SK-N-SH (cell line): ENCODE data around the gene FANCL. TPM values are rescaled to one million over a fixed set of nuclear protein-coding genes. Genes with fewer than 3 reads are reported as not detected.

ENCODE experiments used
- CTCF ChIA-PET: fragments of 300-600, 350-600 bp; formaldehyde crosslinking; extraction: SDS; loops from one replicate; lab custom pipeline; 2021; lab: Yijun Ruan, JAX
- POLR2A ChIA-PET: fragments of 350-600 bp; sonication (Branson Sonifier 250); formaldehyde crosslinking; extraction: SDS; loops from one replicate; lab custom pipeline; 2020; ENCODE audit warnings: antibody characterized with exemption, inconsistent platforms; lab: Yijun Ruan, JAX
- DNase-seq: peaks from one replicate; pipeline ENCODE4 v3.0.0; 2012
- H2AFZ ChIP-seq: fragments of 200-600 bp; sonication (generic); 2 replicates; pipeline ENCODE4 v1.8.1; 2016; ENCODE audit warnings: antibody characterized with exemption, mild to moderate bottlenecking, low read depth
- H3F3A ChIP-seq: fragments of 200-600 bp; sonication (generic); replicated peaks from 2 replicates; pipeline ENCODE3; 2016; ENCODE audit warnings: antibody characterized with exemption, mild to moderate bottlenecking; ENCODE audit not compliant: insufficient read depth
- H3K27ac ChIP-seq, 2 experiments: fragments of 200-500 bp in 1 of 2; fragments of 200-600 bp in 1 of 2; sonication (Bioruptor generic) in 1 of 2; sonication (generic), shearing (Covaris generic) in 1 of 2; 2 replicates each; pipeline versions ENCODE4 v1.5.1 to v1.6.1; 2014 to 2016; ENCODE audit warnings: low read depth in 2 of 2, inconsistent platforms in 1 of 2, low read length in 1 of 2, mild to moderate bottlenecking in 1 of 2, mixed read lengths in 1 of 2
- H3K27me3 ChIP-seq: fragments of 200-600 bp; sonication (generic), shearing (Covaris generic); 2 replicates; pipeline ENCODE4 v1.6.1; 2016; ENCODE audit warnings: mixed run types; ENCODE audit not compliant: insufficient read depth
- H3K36me3 ChIP-seq, 2 experiments: fragments of 200-500 bp in 1 of 2; fragments of 200-600 bp in 1 of 2; sonication (Bioruptor generic) in 1 of 2; sonication (generic) in 1 of 2; replicated peaks in 1 of 2; 2 replicates each; pipeline versions ENCODE3 to v1.5.1; 2014 to 2016; ENCODE audit warnings: low read length in 1 of 2, mild to moderate bottlenecking in 1 of 2; ENCODE audit not compliant: insufficient read depth in 2 of 2, control insufficient read depth in 1 of 2
- H3K4me1 ChIP-seq, 2 experiments: fragments of 200-500 bp in 1 of 2; fragments of 200-600 bp in 1 of 2; sonication (Bioruptor generic) in 1 of 2; sonication (generic), shearing (Covaris generic) in 1 of 2; 2 replicates each; pipeline versions ENCODE4 v1.5.1 to v1.6.1; 2014 to 2016; ENCODE audit warnings: low read depth in 1 of 2, low read length in 1 of 2, mixed run types in 1 of 2; ENCODE audit not compliant: insufficient read depth in 2 of 2, control insufficient read depth in 1 of 2
- H3K4me2 ChIP-seq: fragments of 200-600 bp; sonication (generic), shearing (Covaris generic); 2 replicates; pipeline ENCODE4 v1.6.1; 2017; ENCODE audit warnings: mixed run types
- H3K4me3 ChIP-seq, 2 experiments: fragments of 200-500 bp in 1 of 2; fragments of 200-600 bp in 1 of 2; sonication (Bioruptor generic) in 1 of 2; sonication (generic), shearing (Covaris generic) in 1 of 2; 2 replicates each; pipeline versions ENCODE4 v1.5.1 to v1.8.1; 2014 to 2016; ENCODE audit warnings: low read depth in 2 of 2, inconsistent platforms in 1 of 2, low read length in 1 of 2, mild to moderate bottlenecking in 1 of 2, mixed read lengths in 1 of 2, moderate library complexity in 1 of 2
- H3K79me2 ChIP-seq: fragments of 200-600 bp; sonication (generic); 2 replicates; pipeline ENCODE4 v1.8.1; 2017; ENCODE audit warnings: mild to moderate bottlenecking; ENCODE audit not compliant: insufficient read depth
- H3K9ac ChIP-seq: fragments of 200-600 bp; sonication (generic); 2 replicates; pipeline ENCODE4 v1.6.1; 2017; ENCODE audit warnings: mixed run types
- H3K9me2 ChIP-seq: fragments of 200-600 bp; sonication (generic); 2 replicates; pipeline ENCODE4 v1.6.1; 2017; ENCODE audit warnings: mixed run types
- H3K9me3 ChIP-seq: fragments of 200-600 bp; sonication (generic); 2 replicates; pipeline ENCODE4 v1.6.1; 2017; ENCODE audit warnings: mixed run types, mild to moderate bottlenecking, moderate library complexity
- H4K20me1 ChIP-seq: fragments of 200-600 bp; sonication (generic); 2 replicates; pipeline ENCODE4 v1.6.1; 2017; ENCODE audit warnings: mild to moderate bottlenecking, mixed run types; ENCODE audit not compliant: insufficient read depth
- CHD2 ChIP-seq: fragments of 150-350 bp; IDR thresholded peaks from 2 replicates; pipeline ENCODE4 v1.6.1; 2018; ENCODE audit warnings: low read length; ENCODE audit not compliant: partially characterized antibody
- FOXJ3 ChIP-seq: sonication (generic); formaldehyde crosslinking; IDR thresholded peaks from 2 replicates; pipeline ENCODE4 v1.5.1; 2020; ENCODE audit warnings: mild to moderate bottlenecking, missing genetic modification reagents
- GABPA ChIP-seq: IDR thresholded peaks from 2 replicates; pipeline ENCODE4 v1.4.0; 2012; ENCODE audit warnings: low read depth, mild to moderate bottlenecking
- IRF3 ChIP-seq: fragments of 150-350 bp; IDR thresholded peaks from 2 replicates; pipeline ENCODE4 v1.6.1; 2016; ENCODE audit warnings: mild to moderate bottlenecking, low read depth, low read length
- MAX ChIP-seq: IDR thresholded peaks from 2 replicates; pipeline ENCODE4 v1.4.0; 2012; ENCODE audit warnings: low read depth
- MEF2A ChIP-seq: IDR thresholded peaks from 2 replicates; pipeline ENCODE4 v1.4.0; 2012; ENCODE audit warnings: low read depth, borderline replicate concordance
- MXI1 ChIP-seq: IDR thresholded peaks from 2 replicates; pipeline ENCODE4 v1.6.1; 2012; ENCODE audit warnings: mild to moderate bottlenecking, low read depth, low read length, improper control_type of control experiment
- NFIC ChIP-seq: IDR thresholded peaks from 2 replicates; pipeline ENCODE4 v1.4.0; 2012; ENCODE audit warnings: borderline replicate concordance
- POLR2AphosphoS5 ChIP-seq: IDR thresholded peaks from 2 replicates; pipeline ENCODE4 v1.6.1; 2012; ENCODE audit warnings: low read depth, low read length
- RAD21 ChIP-seq: IDR thresholded peaks from 2 replicates; pipeline ENCODE4 v1.6.1; 2012; ENCODE audit warnings: mild to moderate bottlenecking, low read length
- RCOR1 ChIP-seq: fragments of 150-350 bp; IDR thresholded peaks from 2 replicates; pipeline ENCODE4 v1.6.1; 2017; ENCODE audit warnings: antibody characterized with exemption, low read length
- REST ChIP-seq: IDR thresholded peaks from 2 replicates; pipeline ENCODE4 v1.6.1; 2012; ENCODE audit warnings: mild to moderate bottlenecking, low read depth, low read length, moderate library complexity
- RFX5 ChIP-seq: IDR thresholded peaks from 2 replicates; pipeline ENCODE4 v1.6.1; 2012; ENCODE audit warnings: mild to moderate bottlenecking, improper control_type of control experiment, low read length
- SIN3A ChIP-seq: IDR thresholded peaks from 2 replicates; pipeline ENCODE4 v1.6.1; 2012; ENCODE audit warnings: low read depth, mild to moderate bottlenecking, low read length, moderate library complexity, borderline replicate concordance
- SMC3 ChIP-seq: IDR thresholded peaks from 2 replicates; pipeline ENCODE4 v1.6.1; 2012; ENCODE audit warnings: low read depth, low read length, improper control_type of control experiment
- TAF1 ChIP-seq: IDR thresholded peaks from 2 replicates; pipeline ENCODE4 v1.6.1; 2012; ENCODE audit warnings: low read depth, mild to moderate bottlenecking, low read length, moderate library complexity, borderline replicate concordance
- TCF12 ChIP-seq: IDR thresholded peaks from 2 replicates; pipeline ENCODE4 v1.4.0; 2012
- TEAD4 ChIP-seq: IDR thresholded peaks from 2 replicates; pipeline ENCODE4 v1.4.0; 2012; ENCODE audit warnings: mild to moderate bottlenecking, borderline replicate concordance; ENCODE audit not compliant: insufficient read depth
- YY1 ChIP-seq: IDR thresholded peaks from 2 replicates; pipeline ENCODE4 v1.4.0; 2012; ENCODE audit warnings: low read depth, mild to moderate bottlenecking
- WGBS: methylation state at CpG from one replicate; pipeline ENCODE4 v1.1.6; 2017; ENCODE audit warnings: low lambda C conversion rate; 5-methylcytosine and 5-hydroxymethylcytosine counted together
- polyA plus RNA-seq, 3 experiments: library from polyadenylated mRNA; depleted of rRNA; stranded (reverse); fragments of >200 nt; gene quantifications; 2 replicates each; pipeline ENCODE4 v1.2.3, GENCODE V29; 2012

FANCL gene
- polyA plus RNA-seq, 1 of the 3 experiments (the other 2 are of a cell fraction): 11.8 TPM

- H3K9me3 ChIP-seq: no peaks in the 10 kb centered on the region
- H3K4me2 ChIP-seq: no peak overlapping the region
- H3K9me2 ChIP-seq: no peaks in the 10 kb centered on the region
- CTCF ChIA-PET: no interaction called here
- POLR2A ChIA-PET: no interaction called here
- H3K9ac ChIP-seq: no peak overlapping the region
- no peak for DNase-seq
- H3K27ac ChIP-seq: no peak overlapping the region
- H3F3A ChIP-seq: no peaks in the 10 kb centered on the region
- no peak overlapping the region; the same call in 1 of the 2 replicates for H2AFZ ChIP-seq
- no peaks in the 10 kb centered on the region for H4K20me1 ChIP-seq
- 95% methylated on average over 3 of the region's 3 CpGs for WGBS
- H3K36me3 ChIP-seq: peaks cover 32 to 36% of the 10 kb centered on the region in 2 experiments
- H3K4me3 ChIP-seq: no peak overlapping the region
- no peaks in the 10 kb centered on the region for H3K27me3 ChIP-seq
- no peaks in the 10 kb centered on the region for H3K4me1 ChIP-seq
- TF ChIP-seq RFX5: no peak
- TF ChIP-seq FOXJ3 (CRISPR knock-in tag): no peak
- no peak for TF ChIP-seq NFIC
- TF ChIP-seq TAF1: no peak
- no peak for TF ChIP-seq RAD21
- no peak for TF ChIP-seq CHD2
- no peak for TF ChIP-seq POLR2AphosphoS5
- no peak for TF ChIP-seq IRF3
- no peak for TF ChIP-seq MXI1
- TF ChIP-seq SIN3A: no peak
- no peak for TF ChIP-seq YY1
- no peak for TF ChIP-seq TCF12
- no peak for TF ChIP-seq MEF2A
- no peak for TF ChIP-seq RCOR1
- H3K79me2 ChIP-seq: no peaks in the 10 kb centered on the region
These were observed 77.2 kb downstream of the FANCL start for GRCh38 chr2:58163913-58164312.

- no peak overlapping the region for H3K4me2 ChIP-seq
- POLR2A ChIA-PET: no interaction called here
- peaks cover 0 to 6% of the 10 kb centered on the region in 2 experiments; a peak in 1 of 4 replicates for H3K4me1 ChIP-seq
- H4K20me1 ChIP-seq: no peaks in the 10 kb centered on the region
- no peaks in the 10 kb centered on the region for H3K27me3 ChIP-seq
- H3K9ac ChIP-seq: no peak overlapping the region
- no peak overlapping the region for H2AFZ ChIP-seq
- no peaks in the 10 kb centered on the region for H3F3A ChIP-seq
- no peak overlapping the region for H3K27ac ChIP-seq
- H3K9me2 ChIP-seq: no peaks in the 10 kb centered on the region
- H3K79me2 ChIP-seq: no peaks in the 10 kb centered on the region
- H3K4me3 ChIP-seq: no peak overlapping the region
- TF ChIP-seq MAX (no peak), TAF1 (no peak), YY1 (no peak), TEAD4 (no peak), REST (no peak), GABPA (no peak), SMC3 (no peak)
- no peak for DNase-seq
- CTCF ChIA-PET: interaction anchor here (1.3 kb wide), 1 partner anchor 289 kb away, joined by 3 read pairs; no protein-coding TSS in a partner anchor
- WGBS: 78% methylated on average over 4 of the region's 4 CpGs
- peaks cover 24 to 37% of the 10 kb centered on the region in 2 experiments for H3K36me3 ChIP-seq
- no peaks in the 10 kb centered on the region for H3K9me3 ChIP-seq
These were observed 82.6 kb downstream of the FANCL start for GRCh38 chr2:58158481-58158880.
